SU-DHL-6 (cell line): ENCODE results near the gene PPP1R11.

Experiments
- H2AFZ ChIP-seq: fragments of 200-600 bp; sonication (generic); 2 replicates; pipeline ENCODE4 v1.6.1; 2014; ENCODE audit warnings: low read depth, mild to moderate bottlenecking, moderate library complexity, mixed read lengths, antibody characterized with exemption, low read length; ENCODE audit not compliant: severe bottlenecking
- H3F3A ChIP-seq: fragments of 200-600 bp; shearing (Covaris generic); 2 replicates; pipeline ENCODE4 v1.6.0; 2016; ENCODE audit warnings: antibody characterized with exemption, mild to moderate bottlenecking; ENCODE audit not compliant: insufficient read depth
- H3K27ac ChIP-seq: fragments of 200-600 bp; sonication (generic); 2 replicates; pipeline ENCODE4 v1.5.1; 2016; ENCODE audit warnings: low read depth, mild to moderate bottlenecking, low read length, moderate library complexity, mixed read lengths
- H3K27me3 ChIP-seq: fragments of 200-600 bp; sonication (generic), shearing (Covaris generic); 2 replicates; pipeline ENCODE4 v1.6.0; 2014; ENCODE audit warnings: mild to moderate bottlenecking, low read length
- H3K36me3 ChIP-seq: fragments of 200-600 bp; sonication (generic); 2 replicates; pipeline ENCODE4 v1.6.1; 2014; ENCODE audit warnings: mild to moderate bottlenecking, low read length, mixed read lengths
- H3K4me2 ChIP-seq: fragments of 300-600, 200-600 bp; shearing (Covaris generic), sonication (generic); 2 replicates; pipeline ENCODE4 v1.6.0; 2014; ENCODE audit warnings: low read length, low read depth, mild to moderate bottlenecking; ENCODE audit not compliant: poor library complexity, severe bottlenecking
- H3K4me3 ChIP-seq: fragments of 200-600 bp; sonication (generic); 2 replicates; pipeline ENCODE4 v1.5.1; 2014; ENCODE audit warnings: antibody characterized with exemption, low read length, mild to moderate bottlenecking, mixed read lengths; ENCODE audit not compliant: insufficient read depth, poor library complexity, severe bottlenecking
- H3K79me2 ChIP-seq: fragments of 200-600 bp; sonication (generic); 2 replicates; pipeline ENCODE4 v1.6.1; 2014; ENCODE audit warnings: mild to moderate bottlenecking, low read length, moderate library complexity; ENCODE audit not compliant: insufficient read depth
- H3K9ac ChIP-seq: fragments of 200-600 bp; sonication (generic); 2 replicates; pipeline ENCODE4 v1.7.0; 2014; ENCODE audit warnings: mild to moderate bottlenecking, low read length
- H3K9me2 ChIP-seq: fragments of 200-600 bp; sonication (generic); replicated peaks from 2 replicates; pipeline ENCODE4 v1.6.1; 2014; ENCODE audit warnings: low read length; ENCODE audit not compliant: insufficient read depth
- H3K9me3 ChIP-seq: fragments of 200-600 bp; sonication (generic); 2 replicates; pipeline ENCODE4 v1.6.1; 2014; ENCODE audit warnings: low read length, mixed read lengths; ENCODE audit not compliant: insufficient read depth
- H4K20me1 ChIP-seq: fragments of 200-600 bp; sonication (generic); 2 replicates; pipeline ENCODE4 v1.6.1; 2014; ENCODE audit warnings: low read depth, mild to moderate bottlenecking, antibody characterized with exemption, low read length, moderate library complexity, mixed read lengths
- EZH2phosphoT487 ChIP-seq: fragments of 200-600 bp; sonication (generic), shearing (Covaris generic); conservative IDR thresholded peaks from 2 replicates; pipeline ENCODE4 v1.6.1; 2018; ENCODE audit warnings: mild to moderate bottlenecking, antibody characterized with exemption, low read length, moderate library complexity, mixed read lengths
- TF ChIP-seq, protein P1 (sequence below): fragments of 200-600 bp; sonication (generic); IDR thresholded peaks from one replicate; pipeline ENCODE4 v1.5.1; 2017; ENCODE audit warnings: antibody characterized with exemption, mild to moderate bottlenecking, low read length, moderate library complexity; ENCODE audit not compliant: insufficient read depth, poor library complexity, severe bottlenecking

The PPP1R11 gene

DNA sequence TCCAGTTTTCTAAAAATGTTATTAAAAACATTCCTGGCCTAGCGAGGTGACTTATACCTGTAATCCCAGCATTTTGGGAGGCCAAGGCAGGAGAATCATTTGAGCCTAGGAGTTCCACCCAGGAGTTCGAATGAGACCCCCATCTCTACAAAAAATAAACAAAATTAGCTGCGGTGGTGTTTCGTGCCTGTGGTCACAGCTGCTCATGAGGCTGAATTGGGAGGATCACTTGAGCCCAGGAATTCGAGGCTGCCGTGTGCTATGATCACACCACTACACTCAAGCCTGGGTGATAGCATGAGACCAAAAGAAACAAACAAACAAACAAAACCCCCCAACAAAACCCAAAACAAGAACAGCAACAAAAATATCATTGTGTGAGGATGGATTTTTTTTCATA is 25.8 kb upstream of the PPP1R11 start:
- no peaks in the 10 kb centered on the region for H3K9me2 ChIP-seq
- no peaks in the 10 kb centered on the region for H3K9me3 ChIP-seq
- no peaks in the 10 kb centered on the region for H3K79me2 ChIP-seq
- H3K4me3 ChIP-seq: no peak overlapping the region
- H2AFZ ChIP-seq: no peak overlapping the region
- no peak overlapping the region for H3K9ac ChIP-seq
- H3K27ac ChIP-seq: no peak overlapping the region
- no peak for TF ChIP-seq EZH2phosphoT487
- TF ChIP-seq, protein P1, sequence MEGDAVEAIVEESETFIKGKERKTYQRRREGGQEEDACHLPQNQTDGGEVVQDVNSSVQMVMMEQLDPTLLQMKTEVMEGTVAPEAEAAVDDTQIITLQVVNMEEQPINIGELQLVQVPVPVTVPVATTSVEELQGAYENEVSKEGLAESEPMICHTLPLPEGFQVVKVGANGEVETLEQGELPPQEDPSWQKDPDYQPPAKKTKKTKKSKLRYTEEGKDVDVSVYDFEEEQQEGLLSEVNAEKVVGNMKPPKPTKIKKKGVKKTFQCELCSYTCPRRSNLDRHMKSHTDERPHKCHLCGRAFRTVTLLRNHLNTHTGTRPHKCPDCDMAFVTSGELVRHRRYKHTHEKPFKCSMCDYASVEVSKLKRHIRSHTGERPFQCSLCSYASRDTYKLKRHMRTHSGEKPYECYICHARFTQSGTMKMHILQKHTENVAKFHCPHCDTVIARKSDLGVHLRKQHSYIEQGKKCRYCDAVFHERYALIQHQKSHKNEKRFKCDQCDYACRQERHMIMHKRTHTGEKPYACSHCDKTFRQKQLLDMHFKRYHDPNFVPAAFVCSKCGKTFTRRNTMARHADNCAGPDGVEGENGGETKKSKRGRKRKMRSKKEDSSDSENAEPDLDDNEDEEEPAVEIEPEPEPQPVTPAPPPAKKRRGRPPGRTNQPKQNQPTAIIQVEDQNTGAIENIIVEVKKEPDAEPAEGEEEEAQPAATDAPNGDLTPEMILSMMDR: no peak
- no peaks in the 10 kb centered on the region for H3K27me3 ChIP-seq
- no peaks in the 10 kb centered on the region for H3F3A ChIP-seq
- no peak overlapping the region for H3K4me2 ChIP-seq
- no peaks in the 10 kb centered on the region for H4K20me1 ChIP-seq
- H3K36me3 ChIP-seq: no peaks in the 10 kb centered on the region

DNA sequence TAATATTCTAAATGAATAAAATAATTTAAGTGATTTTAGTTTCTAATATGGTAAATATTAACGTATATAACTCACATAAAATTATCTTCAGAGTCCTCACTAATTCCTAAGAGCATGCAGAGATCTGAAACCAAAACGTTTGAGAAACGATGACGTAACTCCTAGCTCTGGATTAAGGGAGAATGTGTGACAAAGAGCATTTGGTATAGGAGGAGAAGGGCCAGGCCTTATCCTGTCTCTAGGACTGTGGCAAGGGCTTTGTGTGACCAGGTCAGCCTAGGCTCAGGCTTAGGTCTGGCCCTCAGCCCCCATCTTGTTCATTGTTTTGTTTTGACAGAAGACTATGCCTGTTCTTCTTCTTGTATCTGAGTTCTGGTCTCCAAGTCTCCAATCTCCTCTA is 25.2 kb upstream of the PPP1R11 start:
- H3K27ac ChIP-seq: no peak overlapping the region

GRCh38 chr6:30042476-30042875 is 24.5 kb upstream of the PPP1R11 start:
- Histone ChIP-seq H3K4me2 (no peak overlapping the region), H3F3A (no peaks in the 10 kb centered on the region), H3K27me3 (no peaks in the 10 kb centered on the region), H3K79me2 (no peaks in the 10 kb centered on the region), H3K4me3 (no peak overlapping the region), H3K27ac (no peak overlapping the region), H3K9me3 (no peaks in the 10 kb centered on the region), H4K20me1 (no peaks in the 10 kb centered on the region), H3K36me3 (no peaks in the 10 kb centered on the region), H3K9ac (no peak overlapping the region), H3K9me2 (no peaks in the 10 kb centered on the region), H2AFZ (no peak overlapping the region)
- TF ChIP-seq EZH2phosphoT487: no peak
- TF ChIP-seq, protein P1: no peak

More for the DNA sequence above, 25.2 kb upstream of the PPP1R11 start:
- H3K4me2 ChIP-seq: no peak overlapping the region
- TF ChIP-seq, protein P1: no peak
- no peak for TF ChIP-seq EZH2phosphoT487
- H3F3A ChIP-seq: no peaks in the 10 kb centered on the region
- no peak overlapping the region for H3K9ac ChIP-seq
- no peaks in the 10 kb centered on the region for H3K36me3 ChIP-seq
- no peak overlapping the region for H3K4me3 ChIP-seq
- no peak overlapping the region for H2AFZ ChIP-seq
- no peaks in the 10 kb centered on the region for H3K79me2 ChIP-seq
- no peaks in the 10 kb centered on the region for H3K9me2 ChIP-seq
- no peaks in the 10 kb centered on the region for H4K20me1 ChIP-seq
- H3K9me3 ChIP-seq: no peaks in the 10 kb centered on the region
- H3K27me3 ChIP-seq: no peaks in the 10 kb centered on the region

DNA sequence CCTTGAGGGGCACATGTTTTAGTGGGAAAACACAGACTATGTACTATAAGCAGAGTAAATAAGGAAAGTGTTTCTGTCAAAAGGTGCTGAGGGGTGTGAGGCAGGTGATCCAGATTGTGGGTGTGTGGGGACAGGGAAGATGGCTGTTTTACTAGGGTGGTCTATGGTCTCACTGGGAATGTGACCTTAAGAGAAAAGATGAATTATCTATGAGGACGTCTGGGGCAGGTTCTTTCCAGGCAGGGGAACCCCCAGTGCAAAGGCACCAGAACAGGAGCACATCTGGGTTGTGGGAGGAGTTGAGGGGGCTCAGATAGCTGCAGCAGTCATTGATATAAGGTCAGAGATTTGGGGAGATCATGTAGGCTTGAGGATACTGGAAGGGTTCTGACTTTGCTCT is 24.1 kb upstream of the PPP1R11 start:
- no peak overlapping the region for H3K4me3 ChIP-seq
- H3K9me2 ChIP-seq: no peaks in the 10 kb centered on the region
- H3K36me3 ChIP-seq: no peaks in the 10 kb centered on the region
- H3K9me3 ChIP-seq: no peaks in the 10 kb centered on the region
- H3K9ac ChIP-seq: no peak overlapping the region
- no peak overlapping the region for H2AFZ ChIP-seq
- no peak overlapping the region for H3K27ac ChIP-seq
- H3K27me3 ChIP-seq: no peaks in the 10 kb centered on the region
- H3K4me2 ChIP-seq: no peak overlapping the region
- no peaks in the 10 kb centered on the region for H3K79me2 ChIP-seq
- H4K20me1 ChIP-seq: no peaks in the 10 kb centered on the region
- H3F3A ChIP-seq: no peaks in the 10 kb centered on the region
- TF ChIP-seq, protein P1: no peak
- no peak for TF ChIP-seq EZH2phosphoT487
